ENCODE data around the gene ZNF200.
"Not testable (repeated sequence)": the region's sequence is repeated elsewhere in the genome, so short reads cannot be mapped to it uniquely, and the experiment has no call there.

Gene ZNF200

DNA sequence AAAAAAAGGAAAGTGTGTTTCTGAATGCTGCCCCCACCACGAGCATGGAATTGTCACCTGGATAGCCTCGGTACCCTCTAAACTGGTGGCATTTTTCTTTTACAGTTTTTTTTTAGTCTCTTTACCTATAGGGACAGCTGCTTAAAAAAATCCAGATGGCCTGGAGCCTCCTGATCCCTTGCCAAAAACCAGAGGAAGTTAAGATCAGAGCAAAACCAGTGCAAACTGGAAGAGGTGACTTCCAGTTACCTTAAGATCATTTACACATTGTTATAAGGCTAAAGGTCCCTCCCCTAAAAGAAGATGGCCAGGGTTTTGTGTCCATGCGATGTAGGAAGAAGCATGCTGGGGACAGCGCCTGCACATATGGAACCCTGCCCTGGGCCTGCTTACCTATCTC, 18.0 kb upstream of the ZNF200 start:
- no peak for DNase-seq

DNA sequence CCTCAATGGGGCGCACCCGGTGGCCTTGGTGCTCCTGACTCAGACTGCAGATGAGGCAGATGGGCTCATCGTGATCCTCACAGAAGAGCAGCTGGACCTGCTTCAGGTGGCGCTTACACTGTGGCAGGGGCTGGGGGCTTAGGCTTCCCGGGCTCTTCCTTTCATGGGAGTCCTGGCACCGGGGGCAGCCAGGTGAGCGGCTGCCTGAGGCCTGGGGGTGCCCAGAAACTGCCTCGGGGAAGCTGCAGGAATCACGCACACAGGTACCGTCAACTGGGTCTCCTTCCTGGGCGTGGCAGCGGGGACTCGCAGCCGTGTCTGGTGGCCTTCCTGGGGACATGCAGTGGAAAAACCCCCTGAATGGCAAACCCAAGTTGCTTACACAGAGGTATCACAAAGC, 14.5 kb upstream of the ZNF200 start:
- no peak for DNase-seq

DNA sequence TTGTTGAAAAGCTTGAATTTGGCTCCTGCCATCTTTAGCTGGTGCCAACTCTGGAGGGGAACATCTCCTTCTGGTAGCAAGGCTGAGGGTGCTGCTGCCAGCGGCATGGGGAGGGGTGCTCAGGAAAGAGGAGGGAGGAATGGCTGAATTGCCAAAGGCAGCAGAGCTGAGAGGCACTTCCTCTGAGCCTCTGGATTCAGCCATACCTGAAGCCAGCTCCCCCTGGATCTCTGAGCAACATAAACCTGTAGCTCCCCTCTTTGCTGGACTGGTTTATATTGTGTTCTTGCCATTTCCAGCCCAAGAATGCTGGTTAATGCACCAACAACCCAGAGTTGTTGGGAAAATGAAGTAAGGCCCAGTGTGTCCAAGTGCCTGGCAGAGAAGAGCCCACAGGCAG, 14.1 kb upstream of the ZNF200 start:
- no peak for DNase-seq

DNA sequence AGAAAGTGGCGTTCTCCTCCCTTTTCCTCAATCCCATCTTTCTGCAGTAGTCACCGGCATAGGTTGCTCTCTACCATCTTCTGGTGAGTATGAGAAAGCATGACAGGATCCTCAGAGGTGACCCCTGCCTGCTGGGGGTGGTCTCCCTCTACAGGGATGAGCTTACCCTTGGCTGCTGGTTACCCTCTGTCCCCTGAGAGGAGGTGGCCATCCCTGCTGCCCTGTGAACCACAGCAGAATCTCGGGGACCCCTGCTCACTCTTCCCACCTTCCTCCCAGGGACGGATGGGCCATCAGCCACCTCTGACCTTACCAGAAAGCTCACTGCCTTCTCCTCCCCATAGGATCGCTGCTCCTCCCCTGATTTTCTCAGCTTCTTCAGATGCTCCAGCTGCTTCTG, 13.6 kb upstream of the ZNF200 start:
- no peak for DNase-seq

DNA sequence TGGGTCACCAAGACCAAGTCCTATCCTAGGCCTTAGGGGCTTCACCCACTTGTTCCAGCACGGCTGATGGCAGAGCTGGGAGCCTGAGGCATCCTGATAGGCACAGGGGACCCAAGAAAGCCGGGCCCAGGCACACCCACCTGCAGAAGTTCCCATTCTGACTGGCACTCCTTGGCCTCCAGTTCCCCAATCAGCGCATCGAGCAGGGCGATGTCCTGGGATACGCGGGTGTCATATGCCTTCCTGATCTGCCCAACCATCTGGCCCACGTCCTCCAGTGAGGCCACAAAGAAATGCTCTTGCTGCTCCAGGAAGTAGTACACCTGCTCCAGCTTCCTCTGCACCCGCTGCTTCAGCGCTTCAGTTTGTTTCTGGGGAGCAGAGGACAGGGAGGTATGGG, 11.9 kb upstream of the ZNF200 start:
- DNase-seq, result no peak

DNA sequence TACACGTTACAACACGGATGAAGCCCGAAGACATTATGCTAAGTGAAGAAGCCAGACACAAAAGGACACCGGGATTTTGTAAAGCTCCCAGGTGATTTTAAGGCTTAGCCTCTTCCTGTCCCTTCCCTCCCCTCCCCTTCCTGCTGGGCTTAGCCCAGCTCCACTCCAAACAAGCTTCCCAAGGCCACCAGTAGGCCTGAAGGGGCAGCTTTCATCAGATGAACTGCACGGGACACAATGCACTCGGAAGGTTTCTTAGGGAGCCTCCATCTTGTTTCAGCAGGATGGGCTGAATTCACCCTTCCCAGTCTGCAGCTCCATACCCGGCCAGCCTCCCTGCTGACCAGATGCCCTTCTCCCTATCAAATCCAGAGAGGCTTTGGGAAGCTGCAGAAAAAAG, 11.0 kb upstream of the ZNF200 start:
- no peak for DNase-seq

DNA sequence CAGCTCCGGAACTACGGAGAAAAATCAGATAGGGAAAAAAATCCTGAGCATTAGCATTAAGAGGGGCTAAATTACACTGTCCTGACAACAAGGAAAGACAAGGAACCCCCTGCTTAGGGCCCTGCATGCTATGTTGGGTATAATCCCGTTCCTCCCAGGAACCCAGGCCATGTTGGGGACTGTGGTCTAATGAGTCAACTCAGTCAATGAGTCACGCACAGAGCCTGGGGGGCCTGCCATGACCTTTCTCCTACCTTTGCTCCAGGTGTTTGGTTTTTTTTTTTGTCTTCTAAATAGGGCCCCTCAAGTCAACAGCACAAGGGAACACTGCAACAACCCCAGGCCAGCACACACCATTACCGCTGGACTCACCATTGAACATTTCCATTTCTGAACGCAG, 8.9 kb upstream of the ZNF200 start:
- no peak for DNase-seq

DNA sequence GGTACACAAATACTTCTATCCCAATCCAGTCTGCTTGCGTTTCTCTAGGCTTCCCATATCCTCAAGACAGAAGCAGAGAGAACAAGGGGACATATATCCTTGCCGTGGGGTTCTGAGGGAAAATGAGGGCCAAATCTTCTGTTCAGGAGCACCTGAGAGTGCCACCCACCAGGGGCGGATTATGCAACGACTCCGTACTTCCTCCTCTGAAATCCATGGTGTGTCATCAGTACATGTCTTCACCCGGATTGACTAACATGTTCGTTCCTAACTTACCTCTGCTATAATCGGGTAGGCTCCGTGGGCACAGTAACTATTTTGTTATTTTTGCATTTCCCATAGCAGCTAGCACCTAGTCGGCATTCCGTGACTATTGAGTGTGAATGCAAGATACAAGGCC, 7.8 kb upstream of the ZNF200 start:
- DNase-seq, result no peak

DNA sequence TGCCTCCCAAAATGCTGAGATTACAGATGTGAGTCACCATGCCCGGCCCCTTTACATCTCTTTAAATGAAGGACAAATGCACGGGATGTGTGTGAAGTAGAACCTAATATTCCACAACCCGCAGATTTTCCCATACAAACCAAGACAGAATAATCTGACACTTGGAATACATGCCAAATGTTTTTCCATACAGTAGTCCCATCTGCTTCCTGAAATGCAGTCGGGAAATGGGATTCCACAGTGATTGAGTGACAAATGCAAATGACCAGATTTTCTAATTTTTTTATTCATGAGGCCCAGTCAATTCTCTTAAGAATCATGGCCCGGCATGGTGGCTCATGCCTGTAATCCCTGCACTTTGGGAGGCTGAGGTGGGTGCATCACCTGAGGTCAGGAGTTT, 6.8 kb upstream of the ZNF200 start:
- DNase-seq, result no peak

DNA sequence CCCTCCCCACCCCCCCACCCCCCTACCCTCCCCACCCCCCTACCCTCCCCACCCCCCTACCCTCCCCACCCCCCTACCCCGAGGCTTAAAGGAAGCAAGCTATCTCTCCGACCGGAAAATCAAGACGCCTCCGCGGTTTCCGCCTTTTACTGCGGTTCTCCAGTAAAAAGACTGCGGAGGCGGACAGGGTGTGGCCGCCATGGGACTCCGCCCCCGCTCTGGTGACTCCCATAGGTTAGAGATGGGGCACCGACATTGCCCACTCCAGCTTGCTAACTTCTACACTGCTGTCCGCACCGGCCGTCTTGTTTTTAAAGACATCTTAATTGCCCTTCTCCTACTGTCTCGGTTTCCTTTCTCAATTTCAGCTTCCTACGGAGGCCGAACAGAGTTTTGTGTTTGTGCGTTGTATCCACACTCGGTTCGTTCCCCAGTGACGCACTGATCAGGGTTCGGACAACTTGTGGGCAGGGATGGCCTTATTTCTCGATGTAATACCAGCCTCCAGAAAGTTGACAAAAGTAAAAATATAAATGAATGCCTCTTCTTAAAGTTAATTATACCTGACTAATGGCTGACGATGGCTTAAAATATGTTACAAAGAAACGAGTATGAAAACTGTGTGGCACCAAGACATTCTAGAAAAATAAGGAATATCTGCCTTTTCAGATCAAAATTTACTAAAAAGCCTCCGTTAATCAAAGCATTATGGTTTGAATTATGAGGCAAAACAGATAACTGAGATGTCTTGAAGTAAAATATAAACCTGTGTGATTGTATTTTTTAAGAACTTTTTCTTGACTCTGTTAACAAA, 1.1 kb upstream of the ZNF200 start:
- no peak for DNase-seq

DNA sequence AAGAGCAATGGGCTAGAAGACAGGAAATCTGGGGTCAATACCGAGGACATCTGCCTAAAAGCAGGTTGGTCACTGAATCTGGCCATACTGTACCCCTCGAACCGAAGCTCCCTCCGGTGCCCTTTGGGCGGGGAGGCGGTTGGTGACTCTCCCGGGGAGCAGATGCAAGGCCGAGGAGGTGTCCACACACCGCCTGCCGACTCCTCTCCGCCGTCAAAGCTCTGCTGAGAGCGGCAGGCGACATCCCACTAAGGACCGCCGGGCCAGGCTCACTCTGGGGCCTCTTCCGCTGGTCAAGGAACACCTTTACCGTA, 458 bp downstream of the ZNF200 start:
- DNase-seq, result no peak

DNA sequence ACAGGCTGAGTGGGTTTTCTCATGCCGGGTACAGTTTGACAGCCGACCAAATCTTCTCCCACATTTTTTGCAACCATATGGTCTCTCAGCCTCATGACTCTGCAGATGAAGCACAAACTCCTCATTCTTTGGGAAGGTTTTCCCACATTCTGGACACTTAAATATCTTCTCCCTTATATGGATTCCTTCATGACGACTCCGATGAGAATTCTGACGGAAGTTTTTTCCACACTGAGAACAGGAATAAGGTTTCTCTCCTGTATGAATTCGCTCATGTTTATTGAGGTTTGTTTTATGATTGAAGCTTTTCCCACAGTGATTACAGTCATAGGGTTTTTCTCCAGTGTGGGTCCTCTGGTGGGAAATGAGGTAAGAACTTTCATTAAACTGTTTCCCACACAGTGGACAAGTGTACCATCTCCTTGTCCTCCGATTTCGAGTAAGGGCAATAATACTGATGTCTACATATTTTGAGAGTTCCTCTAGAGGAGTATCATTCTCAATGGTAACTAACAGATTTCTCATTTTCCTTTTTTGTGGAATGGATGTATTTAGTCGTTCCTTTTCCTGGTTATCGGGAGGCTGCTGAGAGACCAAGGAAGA, 10.9 kb downstream of the ZNF200 start:
- DNase-seq, result no peak

DNA sequence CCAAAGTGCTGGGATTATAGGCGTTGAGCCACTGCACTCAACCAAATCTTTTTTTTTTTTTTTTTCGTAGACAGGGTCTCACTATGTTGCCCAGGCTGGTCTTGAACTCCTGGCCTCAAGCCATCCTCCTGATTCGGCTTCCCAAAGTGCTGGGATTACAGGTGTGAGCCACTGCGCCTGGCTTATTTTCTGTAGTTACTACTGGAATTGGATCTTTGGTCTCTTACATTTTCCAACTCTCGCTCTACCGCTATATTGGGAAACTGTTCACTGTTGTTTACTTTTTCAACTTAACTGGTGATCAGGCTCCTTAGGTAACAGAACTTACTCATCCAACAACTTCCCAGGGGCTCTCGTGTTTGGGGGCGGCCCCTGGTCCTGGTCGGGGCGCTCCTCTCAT, 14.1 kb downstream of the ZNF200 start:
- DNase-seq, result no peak

DNA sequence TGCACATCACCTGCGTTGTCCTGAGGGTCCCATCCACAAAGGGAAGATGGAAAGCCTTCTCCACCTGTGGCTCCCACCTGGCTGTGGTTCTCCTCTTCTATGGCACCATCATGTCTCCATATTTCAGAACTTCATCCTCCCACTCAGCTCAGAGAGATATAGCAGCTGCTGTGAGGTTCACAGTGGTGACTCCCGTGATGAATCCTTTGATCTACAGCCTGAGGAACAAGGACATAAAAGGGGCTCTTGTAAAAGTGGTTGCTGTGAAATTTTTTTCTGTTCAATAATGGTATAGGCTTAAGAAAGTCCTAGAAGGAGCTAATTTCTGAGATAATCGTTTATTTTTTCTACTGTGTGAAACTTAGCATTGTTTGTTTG, 18.7 kb downstream of the ZNF200 start:
- no peak for DNase-seq

DNA sequence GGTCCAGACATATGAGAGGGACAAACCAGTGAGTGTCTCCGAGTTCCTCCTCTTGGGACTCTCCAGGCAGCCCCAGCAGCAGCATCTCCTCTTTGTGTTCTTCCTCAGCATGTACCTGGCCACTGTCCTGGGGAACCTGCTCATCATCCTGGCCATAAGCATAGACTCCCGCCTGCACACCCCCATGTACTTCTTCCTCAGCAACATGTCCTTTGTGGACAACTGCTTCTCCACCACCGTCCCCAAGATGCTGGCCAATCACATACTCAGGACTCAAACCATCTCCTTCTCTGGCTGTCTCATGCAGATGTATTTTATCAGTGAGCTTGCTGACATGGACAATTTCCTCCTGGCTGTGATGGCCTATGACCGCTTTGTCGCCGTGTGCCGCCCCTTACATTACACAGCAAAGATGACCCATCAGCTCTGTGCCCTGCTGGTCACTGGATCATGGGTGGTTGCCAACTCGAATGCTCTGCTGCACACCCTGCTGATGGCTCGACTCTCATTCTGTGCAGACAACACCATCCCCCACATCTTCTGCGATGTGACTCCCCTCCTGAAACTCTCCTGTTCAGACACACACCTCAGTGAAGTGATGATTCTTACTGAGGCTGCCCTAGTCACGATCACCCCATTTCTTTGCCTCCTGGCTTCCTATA, 19.2 kb downstream of the ZNF200 start:
- no peak for DNase-seq

DNA sequence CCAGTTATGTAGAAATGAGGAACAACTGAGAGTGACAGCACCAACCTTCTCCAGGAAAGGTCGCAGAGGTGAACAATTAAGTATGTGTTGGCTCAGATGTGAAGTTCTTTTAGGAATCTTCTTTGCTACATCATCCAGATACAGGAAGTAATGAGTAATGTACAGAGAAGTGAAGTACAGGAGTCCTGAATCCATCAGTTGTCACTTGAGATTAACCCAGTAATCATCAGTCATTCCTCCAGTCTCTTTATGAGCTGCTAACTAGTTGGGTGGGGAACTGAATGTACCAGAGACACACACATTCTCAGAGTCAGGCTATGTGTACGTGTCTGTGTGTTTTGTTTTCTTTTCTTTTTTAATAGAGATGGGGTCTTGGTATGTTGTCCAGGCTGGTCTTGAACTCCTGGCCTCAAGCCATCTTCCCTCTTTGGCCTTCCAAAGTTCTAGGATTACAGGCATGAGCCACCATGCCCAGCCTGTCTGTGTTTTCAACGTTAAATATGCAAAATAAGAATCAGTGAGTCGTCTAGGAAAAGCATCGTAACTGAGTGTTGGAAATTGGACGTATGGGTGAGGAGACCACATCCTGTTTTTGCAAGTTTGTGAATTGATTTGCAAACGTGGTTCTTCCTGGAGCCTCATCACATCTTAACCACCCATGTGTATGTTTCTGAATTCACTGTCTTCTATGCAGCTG, 19.9 kb downstream of the ZNF200 start:
- no peak for DNase-seq

DNA sequence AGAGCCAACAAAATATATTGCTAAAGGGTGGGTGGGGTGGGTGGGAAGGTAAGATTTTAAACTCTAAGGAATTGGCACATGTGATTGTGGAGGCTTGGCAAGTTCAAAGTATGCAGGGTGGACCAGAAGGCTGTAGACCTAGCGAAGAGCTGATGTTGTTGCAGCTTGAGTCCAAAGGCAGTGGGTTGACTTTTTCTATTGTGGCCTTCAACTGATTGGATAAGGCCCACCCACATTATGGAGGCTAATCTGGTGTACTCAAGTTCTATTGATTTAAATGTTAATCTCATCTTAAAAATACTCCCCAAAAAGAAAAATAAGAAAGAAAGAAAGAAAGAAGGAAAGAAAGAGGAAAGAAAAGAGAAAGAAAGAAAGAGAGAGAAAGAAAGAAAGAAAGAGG, 22.4 kb downstream of the ZNF200 start:
- DNase-seq, result no peak

DNA sequence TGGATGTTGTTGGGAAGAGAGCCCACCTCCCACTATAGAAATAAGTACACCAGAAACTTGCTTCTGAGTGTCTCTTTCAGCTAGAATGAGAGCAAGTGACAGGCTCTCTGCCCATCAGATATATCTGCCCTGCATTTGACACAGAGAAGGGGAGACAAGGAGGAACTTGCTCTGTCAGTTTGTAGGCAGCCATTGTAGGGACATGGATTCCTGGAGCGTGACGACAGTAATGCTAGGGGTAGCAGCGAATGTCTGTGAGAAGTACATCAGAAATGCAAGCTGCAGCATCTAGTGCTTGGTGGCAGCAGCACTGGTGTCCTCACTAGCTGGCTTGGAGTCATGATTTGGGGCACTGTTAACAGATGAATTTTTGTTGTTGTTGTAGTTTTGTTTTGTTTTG, 23.0 kb downstream of the ZNF200 start:
- no peak for DNase-seq

DNA sequence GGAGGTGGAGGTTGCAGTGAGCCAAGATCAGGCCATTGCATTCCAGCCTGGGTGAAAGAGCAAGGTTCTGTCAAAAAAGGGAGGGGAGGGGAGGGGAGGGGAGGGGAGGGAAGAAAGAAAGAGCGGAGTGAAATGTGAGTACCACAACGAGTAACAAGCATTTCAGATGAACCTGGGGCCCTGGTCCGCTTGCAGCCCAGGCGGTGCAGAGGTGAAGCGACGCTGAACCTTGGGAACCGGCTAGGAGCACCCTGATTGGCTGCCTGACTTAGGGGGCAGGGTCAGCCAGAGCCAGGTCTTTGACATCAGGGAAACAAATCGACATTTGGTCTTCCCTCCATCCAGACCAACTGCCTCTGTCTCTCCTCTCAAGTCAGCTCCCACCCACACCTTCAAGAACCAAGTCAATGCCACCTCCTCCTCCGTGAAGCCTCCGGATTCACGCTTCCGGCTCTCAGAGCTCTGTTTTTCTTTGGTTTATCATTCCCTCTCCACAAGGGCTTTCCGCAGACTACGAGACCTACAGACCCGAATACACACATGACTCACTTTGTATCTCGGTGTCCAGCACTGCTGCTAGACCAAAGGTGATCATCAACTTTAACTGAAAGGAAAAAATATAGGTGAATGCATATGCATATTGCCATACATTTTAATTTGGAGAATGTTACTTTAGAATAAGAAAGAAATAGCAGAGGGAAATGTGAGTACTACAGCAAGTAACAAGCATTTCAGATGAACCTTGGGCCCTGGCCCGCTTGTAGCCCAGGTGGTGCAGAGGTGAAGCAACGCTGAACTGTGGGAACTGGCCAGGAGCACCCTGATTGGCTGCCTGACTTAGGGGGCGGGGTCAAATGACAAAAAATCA, 27.6 kb downstream of the ZNF200 start:
- no peak for DNase-seq

DNA sequence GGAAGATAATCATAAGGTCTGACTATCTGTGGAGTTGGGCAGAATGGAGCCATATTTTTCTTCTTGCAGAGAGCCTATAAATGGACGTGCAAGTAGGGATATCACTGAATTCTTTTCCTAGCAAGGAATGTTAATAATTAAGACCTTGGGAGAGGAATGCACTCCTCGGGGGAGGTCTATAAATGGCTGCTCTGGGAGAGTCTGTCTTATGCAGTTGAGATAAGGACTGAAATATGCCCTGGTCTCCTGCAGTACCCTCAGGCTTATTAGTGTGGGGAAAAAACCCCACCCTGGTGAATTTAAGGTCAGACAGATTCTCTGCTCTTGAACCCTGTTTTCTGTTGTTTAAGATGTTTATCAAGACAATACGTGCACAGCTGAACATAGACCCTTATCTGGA, 29.0 kb downstream of the ZNF200 start:
- not testable (repeated sequence) for DNase-seq

DNA sequence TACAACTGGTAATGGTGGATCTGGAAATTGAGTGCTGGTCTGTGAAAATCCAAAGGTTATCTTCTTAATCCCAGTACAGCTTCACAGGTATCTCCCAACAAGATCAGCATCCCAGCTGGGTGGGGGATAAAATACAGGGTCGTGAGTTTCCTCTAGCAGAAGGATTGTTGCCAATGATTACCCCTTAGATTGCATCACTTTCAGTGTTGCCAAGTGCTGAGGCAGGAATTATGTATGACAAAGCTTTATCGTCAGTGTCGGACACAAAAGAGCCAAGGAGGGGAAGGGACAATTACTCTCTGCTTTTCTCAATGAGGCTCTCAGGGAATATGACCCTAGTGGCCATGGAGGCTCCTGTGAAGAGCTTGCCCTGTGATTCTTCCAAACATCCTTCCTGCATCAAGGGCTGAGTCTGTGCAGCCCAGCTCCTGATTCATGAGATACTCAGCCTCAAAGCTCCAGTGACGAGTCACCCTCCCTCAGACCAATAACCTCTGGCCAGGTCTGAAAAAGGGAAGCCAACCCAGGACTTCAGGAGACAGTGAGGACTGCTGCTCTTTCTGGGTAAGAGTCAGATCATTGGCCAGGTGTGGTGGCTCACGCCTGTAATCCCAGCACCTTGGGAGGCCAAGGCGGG, 31.9 kb downstream of the ZNF200 start:
- no peak for DNase-seq

DNA sequence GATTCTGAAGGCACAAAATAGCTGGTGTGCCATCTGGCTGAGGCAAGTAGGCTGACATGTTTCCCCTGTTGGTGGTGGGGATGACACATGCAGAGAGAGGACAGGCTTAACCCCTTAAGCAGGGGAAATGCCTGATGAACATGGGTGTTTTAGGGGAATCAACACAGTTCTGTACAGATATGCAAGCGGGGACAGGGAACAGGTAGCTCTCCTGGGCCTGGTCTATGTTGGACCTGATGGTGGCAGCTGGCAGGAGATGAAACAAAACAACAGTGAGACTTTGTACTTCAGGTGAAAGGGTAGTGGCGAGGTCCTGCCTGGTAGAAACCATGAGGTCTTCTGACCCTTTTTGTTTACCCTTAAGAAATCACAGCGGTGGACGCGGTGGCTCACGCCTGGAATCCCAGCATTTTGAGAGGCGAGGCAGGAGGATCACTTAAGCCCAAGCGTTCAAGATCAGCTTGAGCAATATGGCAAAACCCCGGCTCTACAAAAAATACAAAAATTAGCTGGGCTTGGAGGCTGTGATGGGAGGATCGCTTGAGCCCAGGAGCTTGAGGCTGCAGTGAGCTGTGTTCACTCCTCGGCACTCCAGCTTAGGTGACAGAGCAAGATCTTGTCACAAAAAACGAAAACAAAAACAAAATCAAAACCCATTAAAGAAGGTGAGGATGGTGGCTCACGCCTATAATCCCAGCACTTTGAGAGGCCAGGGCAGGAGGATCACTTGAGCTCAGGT, 36.5 kb downstream of the ZNF200 start:
- no peak for DNase-seq

Measured in Kasumi-1 (cell line).